Kidney epithelial cell (primary cell): ENCODE data around the gene MGLL. TPM values are rescaled to one million over a fixed set of nuclear protein-coding genes. Genes with fewer than 3 reads are reported as not detected.

Experiments used
- DNase-seq: peaks from one replicate; pipeline ENCODE4 v3.0.0-alpha.2; 2010; ENCODE audit warnings: low read depth
- H3K27me3 ChIP-seq: 2 replicates; pipeline ENCODE4 v1.6.0; 2011; ENCODE audit warnings: low read length; ENCODE audit not compliant: control insufficient read depth, insufficient read depth
- H3K36me3 ChIP-seq: 2 replicates; pipeline ENCODE4 v1.5.1; 2011; ENCODE audit warnings: low read length; ENCODE audit not compliant: control insufficient read depth, insufficient read depth
- H3K4me3 ChIP-seq: 2 replicates; pipeline ENCODE4 v1.5.1; 2011; ENCODE audit warnings: low read depth, mild to moderate bottlenecking, control low read depth, low read length
- total RNA-seq: library from RNA; depleted of rRNA; stranded (reverse); fragments of >200 nt; gene quantifications from 2 replicates; pipeline ENCODE4 v1.2.3, GENCODE V29; 2015
- TF ChIP-seq, protein P1 (sequence below): IDR thresholded peaks from 2 replicates; pipeline ENCODE4 v1.5.1; 2011; ENCODE audit warnings: mild to moderate bottlenecking, moderate library complexity, low read length, control low read depth, inconsistent platforms; ENCODE audit not compliant: insufficient read depth, poor library complexity, severe bottlenecking

The MGLL gene
- total RNA-seq, 1 donor from 2014 or later, result 71.8 TPM

DNA sequence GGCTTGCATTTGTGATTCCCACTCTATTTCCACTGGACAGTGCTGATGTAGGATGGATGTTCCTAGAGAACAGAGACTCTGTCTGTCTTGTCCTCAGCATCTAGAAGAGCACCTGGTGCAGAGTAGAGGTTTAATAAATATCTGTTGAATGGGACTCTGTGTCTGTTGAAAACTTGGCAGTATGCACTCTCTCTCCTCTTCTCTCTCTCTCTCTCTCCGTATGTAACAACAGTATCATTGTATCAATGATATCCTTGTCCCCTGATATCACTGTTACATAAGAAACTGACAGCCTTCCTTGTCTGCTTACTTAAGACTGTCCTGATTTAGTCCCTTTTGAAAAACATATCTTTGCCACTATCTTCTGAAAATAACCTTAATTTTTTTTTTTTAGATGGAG, 24.3 kb upstream of the MGLL start:
- H3K27me3 ChIP-seq, result no peaks in the 10 kb centered on the region
- TF ChIP-seq, protein P1, sequence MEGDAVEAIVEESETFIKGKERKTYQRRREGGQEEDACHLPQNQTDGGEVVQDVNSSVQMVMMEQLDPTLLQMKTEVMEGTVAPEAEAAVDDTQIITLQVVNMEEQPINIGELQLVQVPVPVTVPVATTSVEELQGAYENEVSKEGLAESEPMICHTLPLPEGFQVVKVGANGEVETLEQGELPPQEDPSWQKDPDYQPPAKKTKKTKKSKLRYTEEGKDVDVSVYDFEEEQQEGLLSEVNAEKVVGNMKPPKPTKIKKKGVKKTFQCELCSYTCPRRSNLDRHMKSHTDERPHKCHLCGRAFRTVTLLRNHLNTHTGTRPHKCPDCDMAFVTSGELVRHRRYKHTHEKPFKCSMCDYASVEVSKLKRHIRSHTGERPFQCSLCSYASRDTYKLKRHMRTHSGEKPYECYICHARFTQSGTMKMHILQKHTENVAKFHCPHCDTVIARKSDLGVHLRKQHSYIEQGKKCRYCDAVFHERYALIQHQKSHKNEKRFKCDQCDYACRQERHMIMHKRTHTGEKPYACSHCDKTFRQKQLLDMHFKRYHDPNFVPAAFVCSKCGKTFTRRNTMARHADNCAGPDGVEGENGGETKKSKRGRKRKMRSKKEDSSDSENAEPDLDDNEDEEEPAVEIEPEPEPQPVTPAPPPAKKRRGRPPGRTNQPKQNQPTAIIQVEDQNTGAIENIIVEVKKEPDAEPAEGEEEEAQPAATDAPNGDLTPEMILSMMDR, result no peak
- no peak overlapping the region for H3K4me3 ChIP-seq
- no peaks in the 10 kb centered on the region for H3K36me3 ChIP-seq
- no peak for DNase-seq

DNA sequence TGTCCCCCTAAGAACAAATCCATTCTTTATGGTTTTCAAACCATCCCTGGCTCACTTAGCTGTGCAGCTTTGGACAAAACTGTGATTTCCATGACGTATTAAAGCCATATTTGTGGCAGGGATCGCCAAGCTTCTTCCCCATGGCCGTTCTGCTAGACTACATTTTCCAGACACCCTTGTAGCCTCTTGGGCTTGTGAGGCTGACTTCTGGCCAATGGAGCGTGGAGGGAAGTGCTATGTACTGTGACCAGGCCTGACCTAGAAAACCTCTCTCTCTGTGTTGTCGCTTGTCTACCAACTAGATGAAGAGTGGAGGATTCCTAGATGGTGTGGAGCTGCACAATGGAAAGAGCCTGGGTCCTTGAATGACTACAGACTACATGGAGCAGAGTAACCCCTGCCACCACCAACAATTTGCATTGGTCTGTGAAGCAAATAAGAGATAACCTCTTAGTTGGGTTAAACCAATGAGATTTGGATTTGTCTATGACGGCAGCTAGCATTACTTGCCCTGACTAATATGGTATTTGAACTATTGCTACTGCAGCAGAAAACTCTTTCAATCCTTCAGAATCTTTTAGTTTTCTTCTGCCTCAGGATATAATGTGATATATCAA, 22.1 kb upstream of the MGLL start:
- TF ChIP-seq, protein P1, result no peak
- no peaks in the 10 kb centered on the region for H3K36me3 ChIP-seq
- H3K27me3 ChIP-seq, result peaks cover 2% of the 10 kb centered on the region
- DNase-seq, result no peak
- no peak overlapping the region for H3K4me3 ChIP-seq

DNA sequence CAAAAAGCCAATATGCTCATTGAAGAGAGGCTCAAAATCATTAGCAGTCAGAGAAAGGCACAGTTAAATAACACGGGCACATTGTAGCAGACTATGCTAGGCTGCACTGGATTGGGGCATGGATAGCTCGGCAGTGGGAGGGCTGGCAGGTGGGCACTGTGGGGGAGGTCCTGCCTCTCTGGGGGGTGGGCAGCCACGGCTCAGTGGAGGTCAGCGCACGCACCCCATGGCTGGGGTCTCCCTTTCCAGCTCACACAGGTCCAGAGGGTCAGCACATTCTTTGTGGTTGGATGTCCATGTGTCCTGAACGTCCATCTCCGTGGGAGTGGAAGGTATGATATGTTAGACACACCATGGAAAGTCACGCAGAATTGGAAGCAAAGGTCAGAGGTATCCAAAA, 18.4 kb upstream of the MGLL start:
- no peak for DNase-seq
- TF ChIP-seq, protein P1, result no peak
- no peak overlapping the region for H3K4me3 ChIP-seq
- H3K36me3 ChIP-seq, result no peaks in the 10 kb centered on the region
- H3K27me3 ChIP-seq, result peaks cover 2% of the 10 kb centered on the region

DNA sequence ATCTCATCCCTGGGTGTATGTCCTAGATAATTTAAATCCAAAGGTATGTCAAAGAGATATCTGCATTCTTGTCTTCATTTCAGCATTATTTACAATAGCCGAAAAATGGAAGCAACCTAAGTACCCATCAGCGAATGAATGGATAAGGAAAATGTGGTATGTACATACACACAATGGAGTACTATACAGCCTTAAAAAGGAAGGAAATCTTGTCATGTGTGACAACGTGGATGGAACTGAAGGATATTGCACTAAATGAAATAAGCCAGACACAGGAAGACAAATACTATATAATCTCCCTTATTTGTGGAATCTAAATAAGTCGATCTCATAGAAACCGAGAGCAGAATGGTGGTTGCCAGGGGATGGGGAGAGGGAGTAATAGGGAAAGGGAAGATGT, 16.8 kb upstream of the MGLL start:
- Histone ChIP-seq H3K36me3 (no peaks in the 10 kb centered on the region), H3K4me3 (no peak overlapping the region), H3K27me3 (peaks cover 2% of the 10 kb centered on the region)
- TF ChIP-seq, protein P1, result no peak
- DNase-seq, result no peak

DNA sequence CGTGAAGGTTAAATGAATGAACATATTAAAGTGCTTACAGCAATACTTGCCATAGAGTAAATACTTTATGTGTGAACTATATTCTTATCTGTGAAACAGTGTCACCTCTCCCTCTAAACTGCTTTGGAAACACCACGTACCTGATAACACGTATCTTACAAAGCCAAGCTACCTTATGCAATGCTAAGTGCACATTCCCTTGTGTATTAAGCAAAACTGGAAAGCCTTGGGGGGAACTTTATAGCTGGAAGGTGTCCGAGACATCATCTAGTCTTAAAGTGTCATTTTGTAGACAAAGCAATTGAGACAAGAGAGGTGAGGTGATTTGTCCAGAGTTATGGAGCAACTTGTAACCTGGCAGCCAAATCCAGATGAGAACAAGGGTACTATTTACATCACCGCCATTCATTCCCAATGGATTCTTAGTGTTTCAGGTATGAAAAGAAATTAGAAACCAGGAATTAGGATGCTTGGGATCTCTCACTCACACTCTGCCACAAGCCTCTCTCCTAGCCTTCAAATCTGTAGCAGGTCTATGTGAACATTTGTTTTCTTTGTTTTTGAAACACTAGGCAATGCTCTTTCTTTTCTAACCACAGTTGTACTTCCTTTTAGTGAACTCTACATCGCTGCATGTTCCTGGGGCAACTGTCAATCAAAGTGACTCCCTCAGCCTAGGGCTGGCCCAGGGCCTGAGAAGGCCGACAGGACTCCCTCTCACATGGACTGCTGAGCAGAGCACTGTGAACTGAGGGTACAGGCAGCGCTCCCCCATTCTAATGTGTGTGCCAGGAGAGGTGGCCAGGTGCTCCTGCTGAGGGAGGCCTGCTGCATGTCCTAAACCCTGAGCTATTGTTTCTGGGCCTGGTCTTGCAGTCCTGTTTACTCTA, 13.9 kb upstream of the MGLL start:
- Histone ChIP-seq H3K36me3 (no peaks in the 10 kb centered on the region), H3K27me3 (peaks cover 2% of the 10 kb centered on the region), H3K4me3 (no peak overlapping the region)
- no peak for DNase-seq
- TF ChIP-seq, protein P1, result no peak
